ENCODE results near the gene PXDC1. TPM values are rescaled to one million over a fixed set of nuclear protein-coding genes. Genes with fewer than 3 reads are reported as not detected.
A peak's percentile ranks its signal among the peaks of the same experiment; 100 is the strongest.

Gene PXDC1
- total RNA-seq, 2 experiments from 2014 or later = 0.29 to 0.36 TPM

- DNase-seq (no peak), ATAC-seq (no peak)
- CTCF ChIA-PET = interaction anchor here (1.1 kb wide), 2 partner anchors 18 to 210 kb away, joined by 3 read pairs; no protein-coding TSS in a partner anchor
- no peak overlapping the region for H3K4me3 Mint-ChIP-seq
- intact Hi-C loops (cut with micrococcal nuclease) = no loop called here
- POLR2A ChIA-PET = no interaction called here
- peaks cover 3% of the 10 kb centered on the region for H3K27me3 Mint-ChIP-seq
- no peaks in the 10 kb centered on the region for H3K36me3 Mint-ChIP-seq (ENCODE audit: low read depth)
- no peaks in the 10 kb centered on the region for H3K4me1 Mint-ChIP-seq (ENCODE audit: low read depth)
- no peaks in the 10 kb centered on the region for H3K9me3 Mint-ChIP-seq
- no peak overlapping the region for H3K27ac Mint-ChIP-seq
- no peak for TF ChIP-seq CTCF (IDR thresholded peaks at IDR 0.05)
Measured at GRCh38 chr6:3781504-3781903, 30.0 kb upstream of the PXDC1 start.

- TF ChIP-seq CTCF (IDR thresholded peaks at IDR 0.05) = no peak
- Mint-ChIP-seq H3K27me3 (peaks cover 3% of the 10 kb centered on the region), H3K36me3 (ENCODE audit: low read depth) (no peaks in the 10 kb centered on the region), H3K4me1 (ENCODE audit: low read depth) (no peaks in the 10 kb centered on the region), H3K27ac (no peak overlapping the region), H3K4me3 (no peak overlapping the region), H3K9me3 (no peaks in the 10 kb centered on the region)
- ATAC-seq (no peak), DNase-seq (no peak)
- ChIA-PET CTCF (no interaction called here), POLR2A (no interaction called here)
- intact Hi-C loops (cut with micrococcal nuclease) = no loop called here
Measured at GRCh38 chr6:3779574-3779849, 28.0 kb upstream of the PXDC1 start.

GRCh38 chr6:3778701-3779573 lies 27.4 kb upstream of the PXDC1 start:
- ChIA-PET POLR2A (no interaction called here), CTCF (no interaction called here)
- Mint-ChIP-seq H3K36me3 (ENCODE audit: low read depth) (no peaks in the 10 kb centered on the region), H3K27ac (no peak overlapping the region), H3K4me3 (no peak overlapping the region), H3K4me1 (ENCODE audit: low read depth) (no peaks in the 10 kb centered on the region), H3K9me3 (no peaks in the 10 kb centered on the region), H3K27me3 (peaks cover 3% of the 10 kb centered on the region)
- TF ChIP-seq CTCF (IDR thresholded peaks at IDR 0.05) = no peak
- intact Hi-C loops (cut with micrococcal nuclease) = no loop called here
- DNase-seq (no peak), ATAC-seq (no peak)

- ChIA-PET CTCF (no interaction called here), POLR2A (no interaction called here)
- Mint-ChIP-seq H3K36me3 (ENCODE audit: low read depth) (no peaks in the 10 kb centered on the region), H3K4me3 (no peak overlapping the region), H3K27me3 (no peaks in the 10 kb centered on the region), H3K4me1 (ENCODE audit: low read depth) (no peaks in the 10 kb centered on the region), H3K9me3 (no peaks in the 10 kb centered on the region), H3K27ac (no peak overlapping the region)
- DNase-seq = no peak
- intact Hi-C loops (cut with micrococcal nuclease) = no loop called here
- ATAC-seq = no peak
- TF ChIP-seq CTCF (IDR thresholded peaks at IDR 0.05) = no peak
Measured at GRCh38 chr6:3777730-3778461, 26.4 kb upstream of the PXDC1 start.

- ChIA-PET POLR2A (no interaction called here), CTCF (no interaction called here)
- intact Hi-C loops (cut with micrococcal nuclease) = no loop called here
- Mint-ChIP-seq H3K4me3 (no peak overlapping the region), H3K36me3 (ENCODE audit: low read depth) (no peaks in the 10 kb centered on the region), H3K9me3 (no peaks in the 10 kb centered on the region), H3K27ac (no peak overlapping the region), H3K4me1 (ENCODE audit: low read depth) (no peaks in the 10 kb centered on the region), H3K27me3 (no peaks in the 10 kb centered on the region)
- ATAC-seq (peak; percentile 42), DNase-seq (no peak)
- no peak for TF ChIP-seq CTCF (IDR thresholded peaks at IDR 0.05)
Measured at GRCh38 chr6:3776881-3777507, 25.5 kb upstream of the PXDC1 start.
